DMS53 (cell line): ENCODE data around the gene ORC5.
"Not testable (repeated sequence)": the region's sequence is repeated elsewhere in the genome, so short reads cannot be mapped to it uniquely, and the experiment has no call there.

Source experiments
- DNase-seq: peaks from one replicate; lab custom pipeline; 2025; lab: John Stamatoyannopoulos, UW

Gene ORC5

DNA sequence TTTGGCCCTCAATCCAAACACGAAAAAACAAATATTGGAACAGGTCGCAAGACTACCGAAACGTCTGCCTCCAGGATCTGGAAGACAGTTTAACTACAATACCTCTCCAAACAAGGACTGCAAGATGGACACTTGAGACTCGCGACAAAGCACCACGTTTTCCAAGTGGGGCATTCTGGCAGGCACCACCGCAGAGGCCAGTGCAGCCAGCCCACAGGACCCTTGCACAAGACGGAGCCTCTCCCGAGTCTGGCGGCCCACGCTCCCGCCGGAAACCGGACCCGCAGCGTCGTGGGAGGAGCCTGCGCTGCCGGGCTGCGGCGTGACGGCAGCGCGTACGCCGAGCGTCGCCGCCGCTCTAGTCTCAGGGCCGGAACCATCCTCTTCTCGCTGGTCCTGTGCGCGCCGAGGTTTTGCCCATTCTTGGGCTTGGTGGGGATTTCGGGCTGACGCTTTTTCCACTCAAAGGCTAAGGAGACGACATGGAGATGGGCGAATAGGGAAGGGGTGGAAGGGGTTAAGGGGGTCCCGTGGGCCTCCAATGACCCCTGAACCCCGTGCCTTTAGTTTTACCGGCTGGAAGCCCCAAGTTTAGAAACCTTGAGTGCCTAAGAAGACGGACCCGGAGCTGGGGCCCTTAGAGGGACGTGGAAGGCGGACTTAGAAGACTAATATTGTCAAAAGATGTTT is at the start of gene ORC5:
Gene ORC5, minus strand, starts transcription at position 283 of the 690 bp plus-strand sequence. Its CDS starts 109 bp downstream, at position 174.
- peak; percentile 96 for DNase-seq

DNA sequence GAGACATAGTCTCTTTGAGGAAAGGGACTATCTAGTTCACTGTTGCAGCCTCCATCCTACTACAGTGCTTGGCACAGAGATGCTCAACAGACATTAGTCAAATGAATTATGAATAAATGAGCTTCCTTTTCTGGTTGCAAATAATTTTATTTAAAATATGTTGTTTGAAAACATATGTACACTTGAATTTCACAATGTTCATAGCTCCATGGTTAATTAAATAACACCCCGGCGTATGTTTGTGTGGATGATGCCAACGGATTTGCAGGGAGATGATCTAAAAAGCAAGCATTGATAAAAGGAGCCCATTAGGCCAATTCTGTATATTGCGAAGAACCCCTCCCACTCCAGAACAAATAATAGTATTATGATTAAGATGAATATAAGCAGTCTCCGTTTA is 47.8 kb upstream of the ORC5 start:
- DNase-seq: no peak

DNA sequence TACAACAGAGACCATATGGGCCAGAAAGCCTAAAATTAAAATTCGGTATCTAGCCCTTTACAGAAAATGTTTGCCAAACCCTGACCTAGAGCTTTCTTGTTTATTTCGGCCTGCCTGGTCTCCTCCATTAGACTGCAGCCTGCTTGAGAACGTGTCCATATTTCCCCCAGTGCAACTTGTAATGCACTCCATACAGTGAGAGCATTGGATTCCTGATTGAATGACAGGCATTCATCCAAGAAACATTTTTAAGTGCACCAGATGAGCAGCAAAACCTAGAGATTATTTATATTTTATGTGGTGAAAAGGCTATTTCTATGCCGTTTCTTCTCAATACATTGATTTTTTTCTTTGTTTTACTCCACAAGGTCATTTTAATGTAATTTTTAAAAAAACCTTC is 47.4 kb upstream of the ORC5 start:
- DNase-seq: no peak

DNA sequence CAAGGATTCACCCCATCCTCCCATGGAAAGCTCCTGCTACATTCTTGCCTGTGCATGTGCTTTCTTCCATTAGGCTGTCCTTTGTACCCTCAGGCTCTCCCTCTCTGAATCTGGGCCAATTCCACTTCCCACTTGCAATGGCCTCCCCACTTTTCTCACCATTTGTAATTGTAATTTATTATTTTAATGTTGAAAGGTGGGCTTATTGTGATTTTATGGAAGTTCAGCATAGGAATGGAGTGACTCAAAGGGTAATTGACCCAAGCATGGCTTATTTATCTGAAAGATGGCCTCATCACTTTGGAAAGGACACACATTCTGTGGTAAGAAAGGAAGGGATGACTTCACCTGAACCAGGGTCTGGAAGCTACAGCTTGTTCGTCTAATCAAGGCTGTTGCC is 46.9 kb upstream of the ORC5 start:
- DNase-seq: no peak

DNA sequence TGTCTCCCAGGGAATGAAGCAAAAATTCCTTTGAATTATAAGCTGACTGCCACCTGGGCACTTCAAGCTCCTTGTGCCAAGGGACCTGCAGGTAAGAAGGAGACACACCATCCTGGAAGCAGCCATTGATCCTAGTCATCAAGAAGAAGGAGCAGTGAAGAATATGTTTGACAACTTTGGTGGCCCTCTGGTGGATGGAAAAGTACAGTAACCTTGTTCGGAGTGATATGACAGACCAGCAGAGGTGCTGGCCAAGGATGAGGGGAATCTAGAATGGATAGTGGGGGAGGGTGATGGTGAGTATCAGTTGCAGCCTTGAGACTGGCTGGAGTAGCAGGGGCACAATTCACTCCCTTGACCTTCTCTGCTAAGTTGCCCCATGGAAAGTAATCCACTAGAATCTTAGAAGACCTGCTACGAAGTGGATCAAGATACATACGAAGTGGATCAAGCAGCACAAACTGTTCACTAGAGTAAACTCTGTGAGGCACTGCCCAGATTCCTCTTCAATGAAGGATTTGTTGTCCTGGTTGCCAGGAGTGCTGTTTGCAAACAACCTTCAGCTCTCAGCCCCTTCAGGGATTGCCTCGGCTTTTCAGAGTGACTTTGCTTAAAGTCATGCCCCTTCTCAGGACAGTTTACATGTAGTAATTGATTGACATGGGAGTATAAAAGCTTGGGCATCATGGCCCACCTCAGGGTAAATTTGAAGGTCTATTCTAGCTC is 44.8 kb upstream of the ORC5 start:
- DNase-seq: peak; percentile 59

DNA sequence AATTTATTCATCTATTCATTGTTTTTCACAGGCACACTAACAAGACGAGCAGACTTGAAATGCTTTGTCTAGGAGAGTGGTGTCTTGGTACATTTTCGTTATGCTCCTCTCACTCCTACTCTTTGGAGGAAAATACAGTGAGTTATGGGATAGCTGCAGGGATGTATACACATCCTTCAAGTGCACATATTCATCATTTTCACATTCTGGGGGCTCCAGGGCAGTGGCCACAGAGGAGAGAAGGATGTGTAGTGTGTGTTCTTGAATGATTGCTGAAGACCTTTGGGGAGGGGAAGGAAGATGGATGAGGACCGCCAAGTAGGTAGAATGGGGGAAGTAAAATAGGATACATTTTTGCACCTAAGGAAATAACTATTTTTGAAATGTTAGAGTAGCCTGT is 34.8 kb upstream of the ORC5 start:
- no peak for DNase-seq

DNA sequence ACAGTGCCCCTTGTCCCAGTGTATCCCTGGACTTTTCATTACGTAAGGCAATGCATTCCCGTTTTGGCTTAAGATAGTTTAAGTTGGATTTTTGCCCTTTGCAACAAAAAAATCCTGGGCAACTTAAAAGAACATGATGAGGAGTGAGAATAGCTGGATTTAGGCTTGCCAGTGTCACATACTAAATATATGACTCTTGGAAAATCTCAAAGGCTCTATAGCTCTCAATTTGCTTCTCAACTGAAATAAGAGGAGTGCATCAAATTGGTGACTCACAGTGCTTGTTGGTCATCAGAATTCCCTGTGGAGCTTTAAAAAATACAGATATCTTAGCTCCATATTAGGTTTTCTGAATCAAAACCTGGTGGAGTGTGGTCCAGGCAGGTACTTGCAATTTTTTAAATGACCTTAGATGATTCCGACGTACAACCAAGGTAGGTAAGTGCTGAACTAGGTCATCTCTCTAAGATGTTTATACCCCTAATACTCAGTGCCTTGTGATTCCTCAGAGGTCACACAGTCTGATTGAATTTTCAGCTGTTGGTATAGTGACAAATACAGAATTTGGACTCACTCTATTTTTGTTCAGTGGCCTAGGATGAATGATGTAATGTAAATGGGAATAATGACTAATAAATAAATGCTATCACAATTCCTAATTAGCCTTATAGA is 33.9 kb upstream of the ORC5 start:
- DNase-seq: no peak

DNA sequence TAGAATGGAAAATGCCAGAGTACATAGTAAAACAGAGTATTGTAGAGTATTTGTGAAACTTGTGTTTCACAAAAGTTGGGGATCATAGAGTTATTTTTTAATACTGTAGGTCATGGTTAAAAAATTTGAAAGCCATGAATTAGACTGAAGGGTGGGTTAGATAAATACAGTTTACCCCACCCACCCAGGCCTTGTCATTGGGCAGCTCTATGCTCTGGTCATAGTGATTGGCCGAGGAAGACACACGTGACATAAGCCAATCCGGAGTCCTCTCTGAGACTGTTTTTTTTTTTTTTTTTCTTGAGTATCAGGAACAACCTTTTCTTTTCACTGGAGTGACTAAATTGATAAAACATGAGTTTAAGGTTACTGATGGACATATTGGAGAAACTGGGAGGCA is 33.3 kb upstream of the ORC5 start:
- no peak for DNase-seq

DNA sequence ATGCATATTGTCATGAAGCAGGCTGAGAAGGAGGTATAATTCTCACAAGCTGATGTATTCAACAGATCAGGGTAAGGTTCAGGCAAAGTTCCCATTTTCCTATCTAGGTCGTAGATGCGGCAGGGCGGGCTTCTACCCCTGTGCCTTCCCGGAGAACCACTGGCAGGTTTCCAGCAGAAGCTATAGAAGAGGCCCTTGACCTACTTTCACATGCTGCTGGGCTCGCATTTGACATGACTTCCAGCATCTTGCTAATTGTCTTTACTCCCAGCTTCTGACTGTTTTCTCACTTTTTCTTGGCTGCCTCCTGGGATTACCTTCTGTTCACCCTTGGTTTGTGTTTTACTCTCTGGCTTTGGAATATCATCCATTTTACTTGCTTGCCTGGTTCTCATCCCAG is 32.6 kb upstream of the ORC5 start:
- DNase-seq: peak; percentile 91

DNA sequence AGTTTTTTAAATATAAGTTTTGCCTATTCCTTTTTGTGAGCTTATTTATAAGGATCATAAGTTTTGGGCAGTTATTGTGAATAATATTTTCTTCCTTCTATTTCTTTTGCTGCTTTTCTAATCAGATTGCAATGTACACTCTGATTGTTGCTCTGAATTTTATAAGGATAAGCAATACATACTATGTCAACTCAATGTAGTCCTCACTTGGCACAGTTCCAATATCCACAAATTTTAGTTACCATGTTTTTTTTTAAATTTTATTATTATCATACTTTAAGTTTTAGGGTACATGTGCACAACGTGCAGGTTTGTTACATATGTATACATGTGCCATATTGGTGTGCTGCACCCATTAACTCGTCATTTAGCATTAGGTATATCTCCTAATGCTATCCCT is 27.2 kb upstream of the ORC5 start:
- DNase-seq: not testable (repeated sequence)

DNA sequence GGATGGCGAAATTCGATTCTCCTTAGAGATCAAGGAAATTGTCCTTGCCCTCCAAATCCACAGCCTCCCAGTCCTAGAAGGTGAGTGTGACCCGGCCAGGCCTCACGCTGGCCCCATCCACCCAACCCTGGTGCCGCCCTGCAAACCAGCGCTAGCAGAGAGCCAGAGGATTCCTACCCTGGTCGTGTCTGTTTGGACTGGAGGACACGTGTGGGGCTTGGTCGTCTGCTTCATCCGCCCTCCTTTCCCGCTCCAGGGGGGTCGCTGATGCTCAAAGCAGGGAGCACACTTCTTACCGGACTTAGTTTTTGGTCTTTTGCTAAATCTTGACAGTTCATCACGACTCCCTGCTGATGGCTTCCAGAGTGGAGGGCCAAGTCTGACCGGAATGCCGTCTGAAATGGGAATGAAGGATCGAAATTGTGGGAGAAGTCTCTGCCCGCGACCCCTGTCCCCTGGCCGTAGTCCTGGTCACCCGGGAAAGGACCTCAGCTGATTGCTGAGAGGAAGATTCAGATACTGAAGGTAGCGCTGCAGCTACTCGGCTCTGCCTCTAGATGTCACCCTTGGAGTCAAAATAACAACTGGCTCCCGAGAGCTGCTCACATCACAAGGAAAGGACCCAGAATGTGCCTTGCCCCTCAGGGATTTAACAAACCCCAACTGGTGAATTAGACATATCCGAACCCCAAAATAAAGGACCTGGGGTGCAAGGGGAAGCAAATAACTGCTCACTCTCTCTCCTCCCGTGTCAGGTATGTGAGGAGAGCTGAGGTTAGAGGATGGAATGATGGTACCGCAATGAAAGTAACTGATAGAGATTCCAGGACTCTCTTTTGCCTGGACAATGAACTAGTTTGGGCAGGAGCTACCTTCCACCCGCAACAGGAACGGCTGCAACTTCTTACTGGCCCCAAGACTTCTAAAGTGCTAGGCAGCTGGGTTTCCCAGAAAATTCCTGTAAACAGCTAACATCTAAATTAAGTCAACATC is 23.5 kb upstream of the ORC5 start:
- peak; percentile 86 for DNase-seq

DNA sequence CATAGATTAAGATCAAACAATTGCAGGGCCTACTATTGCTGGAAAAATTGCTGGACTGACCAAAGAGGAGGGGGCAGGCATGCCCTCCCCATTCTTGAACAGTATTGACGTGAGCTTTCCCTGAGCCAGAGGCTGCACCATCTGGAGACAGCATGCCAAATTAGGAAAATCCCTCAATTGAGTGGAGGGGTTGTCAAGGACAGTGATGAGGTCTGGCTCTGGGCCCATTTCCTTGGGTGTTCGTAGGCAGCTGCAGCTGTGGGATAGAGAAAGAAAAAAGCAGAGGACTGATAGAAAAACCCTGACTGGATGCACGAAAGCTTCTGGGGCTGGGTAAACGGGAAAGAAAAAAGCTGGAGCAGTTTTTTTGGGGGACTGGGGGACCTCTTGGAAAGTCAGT is 22.8 kb upstream of the ORC5 start:
- no peak for DNase-seq

DNA sequence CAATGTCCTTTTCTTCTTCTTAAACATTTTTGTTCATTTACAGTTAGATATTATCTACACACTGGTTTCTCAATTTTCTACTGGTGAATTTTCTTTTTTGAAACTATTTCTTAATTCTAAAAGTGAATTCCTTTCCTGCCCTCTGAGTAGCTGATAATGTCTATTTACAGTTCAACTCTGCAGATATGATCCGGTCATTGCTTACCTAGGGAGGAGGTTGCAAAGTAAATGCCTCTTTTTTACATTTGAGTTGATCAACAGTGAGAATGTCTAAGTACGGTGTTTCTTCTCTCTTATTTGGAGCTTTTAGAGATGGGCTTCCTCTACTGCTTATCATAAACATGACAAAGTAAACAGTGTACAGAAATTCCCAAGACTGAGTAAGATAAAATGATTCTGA is 20.6 kb upstream of the ORC5 start:
- DNase-seq: no peak

DNA sequence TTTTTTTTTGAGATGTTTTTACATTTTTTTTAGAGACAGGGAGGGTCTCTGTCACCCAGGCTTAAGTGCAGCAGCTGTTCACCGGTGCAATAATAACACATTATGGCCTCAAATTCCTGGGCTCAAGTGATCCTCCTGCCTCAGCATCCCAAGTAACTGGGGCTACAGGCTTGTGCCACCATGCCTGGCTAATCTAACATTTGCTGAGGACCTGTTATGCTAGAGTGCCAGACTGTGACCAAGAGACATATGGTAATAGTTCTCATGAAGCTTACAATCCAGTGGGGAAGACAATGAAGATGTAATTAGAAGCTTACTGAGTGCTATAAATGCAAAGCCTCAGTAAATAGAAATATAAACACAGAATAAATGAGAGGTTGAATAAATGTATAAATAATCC is 17.6 kb upstream of the ORC5 start:
- peak; percentile 19 for DNase-seq

DNA sequence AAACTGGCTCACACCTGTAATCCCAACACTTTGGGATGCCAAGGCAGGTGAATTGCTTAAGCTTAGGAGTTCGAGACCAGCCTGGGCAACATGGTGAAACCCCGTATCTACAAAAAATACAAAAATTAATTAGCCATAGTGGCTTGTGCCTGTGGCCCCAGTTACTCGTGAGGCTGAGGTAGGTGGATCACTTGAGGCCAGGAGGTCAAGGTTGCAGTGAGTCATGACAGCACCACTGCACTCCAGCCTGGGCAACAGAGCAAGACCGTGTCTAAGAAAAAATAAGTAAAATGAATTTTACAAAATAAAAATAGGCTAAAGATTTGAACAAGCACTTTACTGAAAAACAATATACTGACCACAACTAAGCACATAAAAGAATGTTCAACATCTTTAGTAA is 9.8 kb upstream of the ORC5 start:
- DNase-seq: no peak

DNA sequence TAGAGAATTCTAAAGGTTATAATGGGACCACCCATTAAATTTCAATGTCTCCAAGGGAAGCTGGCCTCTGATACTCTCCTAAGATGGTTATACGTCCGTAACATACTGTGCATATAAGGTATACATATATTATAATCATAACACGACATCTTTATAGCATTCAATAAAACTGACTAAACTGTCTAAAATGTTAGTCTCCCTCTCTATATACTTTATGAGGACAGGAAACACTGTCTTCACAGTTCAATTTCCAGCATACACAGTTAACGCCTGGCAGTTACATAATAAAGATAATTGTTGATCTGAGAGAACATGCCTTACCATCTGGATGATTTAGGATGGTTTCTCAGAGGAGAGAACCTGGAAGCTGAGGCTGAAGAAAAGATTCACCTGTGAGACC is 1.2 kb upstream of the ORC5 start:
- DNase-seq: no peak

DNA sequence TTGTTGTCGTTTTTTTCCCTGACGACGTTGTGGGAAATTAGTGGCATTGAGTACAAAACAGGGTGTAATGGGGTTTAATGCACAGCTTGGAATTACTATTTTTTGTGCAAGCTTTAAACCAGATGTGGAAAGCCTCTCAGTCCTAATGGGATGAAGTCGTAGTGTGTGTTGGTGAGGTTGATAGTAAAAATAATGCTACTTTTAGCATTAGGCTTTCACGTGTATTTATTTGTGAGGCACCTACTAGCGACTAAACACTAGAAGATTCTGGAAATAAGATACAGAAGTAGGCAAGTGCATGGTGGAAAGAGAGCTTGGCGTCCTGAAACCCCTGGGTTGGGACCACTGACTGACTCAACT is 588 bp upstream of the ORC5 start:
- DNase-seq: no peak

DNA sequence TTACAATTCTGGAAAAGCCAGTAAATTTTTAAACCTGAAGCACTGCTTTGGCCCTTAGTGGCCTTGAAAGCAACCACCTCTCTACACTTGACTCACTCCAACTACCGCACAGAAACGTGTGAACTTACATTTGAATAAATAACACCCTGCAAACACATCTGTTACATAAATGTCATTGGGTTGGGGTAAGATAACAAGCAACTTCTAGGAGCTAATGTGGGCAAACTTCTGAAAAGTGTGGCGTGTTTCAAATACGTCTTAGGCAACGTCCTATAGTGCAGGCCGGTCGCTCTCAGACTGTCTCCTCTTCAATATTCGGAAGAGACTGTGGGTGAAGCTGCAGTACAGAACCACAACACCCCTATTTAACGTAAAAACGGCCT is 474 bp downstream of the ORC5 start:
- peak; percentile 60 for DNase-seq

DNA sequence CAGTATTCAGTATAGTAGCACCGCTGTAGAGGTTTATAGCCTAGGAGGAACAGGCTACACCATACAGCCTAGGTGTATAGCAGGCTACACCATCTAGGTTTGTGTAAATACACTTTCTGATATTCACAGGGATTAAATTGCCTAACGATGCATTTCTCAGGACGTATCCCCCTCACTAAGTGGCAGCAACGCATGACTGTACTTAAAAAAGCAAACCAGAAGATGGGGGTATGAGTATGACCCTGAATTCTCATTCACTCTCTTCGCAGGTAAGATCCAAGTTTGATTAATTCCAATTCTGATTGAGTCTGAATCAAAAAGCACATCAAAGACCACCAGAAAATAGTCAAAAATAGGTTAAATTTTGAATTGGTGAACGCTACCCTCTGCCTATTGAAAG is 972 bp downstream of the ORC5 start:
- peak; percentile 18 for DNase-seq

DNA sequence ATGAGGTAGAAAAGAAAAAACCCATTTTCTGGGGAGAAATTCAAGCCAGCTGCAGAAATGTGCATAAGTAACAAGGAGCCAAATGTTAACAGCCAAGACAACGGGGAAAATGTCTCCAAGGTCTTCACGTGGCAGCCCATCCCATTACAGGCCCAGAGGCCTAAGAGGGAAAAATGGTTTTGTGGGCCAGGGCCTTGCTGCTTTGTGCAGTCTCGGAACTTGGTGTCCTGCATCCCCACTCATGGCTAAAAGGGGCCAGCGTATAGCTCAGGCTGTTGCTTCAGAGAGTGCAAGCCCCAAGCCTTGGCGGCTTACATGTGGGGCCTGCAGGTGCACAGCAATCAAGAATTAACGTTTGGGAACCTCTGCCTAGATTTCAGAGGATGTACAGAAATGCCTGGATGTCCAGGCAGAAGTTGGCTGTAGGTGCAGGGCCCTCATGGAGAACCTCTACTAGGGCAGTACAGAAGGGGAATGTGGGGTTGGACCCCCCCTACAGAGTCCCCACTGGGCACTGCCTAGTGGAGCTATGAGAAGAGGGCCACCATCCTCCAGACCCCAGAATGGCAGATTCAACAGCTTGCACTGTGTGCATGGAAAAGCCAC is 9.0 kb downstream of the ORC5 start:
- DNase-seq: peak; percentile 28

DNA sequence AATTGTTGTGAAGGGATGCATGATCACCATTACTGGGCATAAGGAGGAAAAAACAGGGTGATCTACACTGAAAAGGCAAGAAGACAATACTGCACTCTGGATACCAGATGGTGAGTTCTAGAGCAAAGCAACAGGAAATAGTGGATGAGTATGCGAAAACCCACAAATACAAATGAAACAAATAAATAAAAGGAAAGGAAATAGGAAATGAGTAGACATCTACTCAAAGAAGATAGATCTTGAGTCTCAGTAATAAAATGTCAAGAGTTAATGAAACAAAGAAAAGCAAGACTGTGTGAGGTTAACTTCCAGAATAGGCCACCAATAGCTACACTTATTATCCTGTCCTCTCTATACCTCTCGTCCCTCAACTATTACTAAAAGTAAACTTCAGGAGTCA is 11.7 kb downstream of the ORC5 start:
- DNase-seq: no peak

DNA sequence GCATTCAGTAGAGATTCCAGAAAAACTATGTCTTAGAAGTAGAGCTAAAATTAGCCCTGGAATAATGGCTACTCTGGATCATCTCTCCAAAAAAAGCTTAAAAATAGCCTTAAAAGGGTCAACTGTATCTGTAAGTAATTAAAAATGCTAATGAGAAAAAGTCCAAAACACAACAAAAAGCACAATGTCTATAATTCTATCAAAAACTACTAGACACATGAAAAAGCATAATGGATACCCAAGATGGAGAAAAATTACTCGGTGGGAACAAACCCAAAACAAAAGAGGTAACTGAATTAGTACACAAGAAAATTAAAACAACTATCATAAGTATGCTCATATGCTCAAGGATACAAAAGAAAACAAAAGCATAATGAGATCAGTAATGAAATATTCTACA is 15.4 kb downstream of the ORC5 start:
- no peak for DNase-seq
